Peyer's patch (tissue), 4 donors: ENCODE measurements around the gene AUTS2.

Experiments used
- POLR2A ChIP-seq, 2 donors: fragments of 450-650 bp; IDR thresholded peaks; one replicate each; pipeline ENCODE4 v1.5.1; 2017; ENCODE audit warnings: antibody characterized with exemption in 2 of 2, mild to moderate bottlenecking in 2 of 2, moderate library complexity in 2 of 2
- TF ChIP-seq, protein P1 (sequence below), 6 experiments: fragments of 450-650 bp in 4 of 6; fragments of 200-600 bp in 2 of 6; sonication (generic) in 1 of 6; IDR thresholded peaks; one replicate each; pipeline ENCODE4 v1.5.1; 2017 to 2019; ENCODE audit warnings: antibody characterized with exemption in 6 of 6, mild to moderate bottlenecking in 3 of 6, moderate library complexity in 1 of 6

DNA sequence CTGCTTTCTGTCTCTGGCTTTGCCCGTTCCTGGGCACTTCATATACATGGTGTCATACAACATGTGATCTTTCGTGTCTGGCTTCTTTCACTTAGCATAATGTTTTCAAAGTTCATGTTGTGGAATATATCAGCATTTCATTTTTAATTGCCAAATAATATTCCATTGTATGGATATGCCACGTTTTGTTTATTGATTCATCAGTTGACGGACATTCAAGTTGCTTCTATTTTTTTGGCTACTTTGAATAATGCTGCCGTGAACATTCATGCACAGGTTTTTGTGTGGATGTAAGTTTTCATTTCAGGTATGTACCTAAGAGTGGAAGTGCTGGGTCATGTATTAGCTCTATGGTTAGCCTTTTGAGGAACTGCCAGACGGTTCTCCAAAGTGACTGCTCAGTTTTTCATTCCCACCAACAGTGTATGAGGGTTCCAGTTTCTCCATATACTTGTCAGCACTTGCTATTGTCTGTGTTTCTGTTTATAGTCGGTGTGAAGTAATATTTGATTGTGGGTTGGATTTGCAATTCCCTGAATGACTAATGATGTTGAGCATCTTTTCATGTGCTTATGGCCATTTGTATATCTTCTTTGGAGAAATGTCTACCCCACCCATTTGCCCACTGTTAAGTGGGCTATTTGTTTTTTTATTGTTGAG is 1132.3 kb downstream of the AUTS2 start:
- TF ChIP-seq, protein P1, sequence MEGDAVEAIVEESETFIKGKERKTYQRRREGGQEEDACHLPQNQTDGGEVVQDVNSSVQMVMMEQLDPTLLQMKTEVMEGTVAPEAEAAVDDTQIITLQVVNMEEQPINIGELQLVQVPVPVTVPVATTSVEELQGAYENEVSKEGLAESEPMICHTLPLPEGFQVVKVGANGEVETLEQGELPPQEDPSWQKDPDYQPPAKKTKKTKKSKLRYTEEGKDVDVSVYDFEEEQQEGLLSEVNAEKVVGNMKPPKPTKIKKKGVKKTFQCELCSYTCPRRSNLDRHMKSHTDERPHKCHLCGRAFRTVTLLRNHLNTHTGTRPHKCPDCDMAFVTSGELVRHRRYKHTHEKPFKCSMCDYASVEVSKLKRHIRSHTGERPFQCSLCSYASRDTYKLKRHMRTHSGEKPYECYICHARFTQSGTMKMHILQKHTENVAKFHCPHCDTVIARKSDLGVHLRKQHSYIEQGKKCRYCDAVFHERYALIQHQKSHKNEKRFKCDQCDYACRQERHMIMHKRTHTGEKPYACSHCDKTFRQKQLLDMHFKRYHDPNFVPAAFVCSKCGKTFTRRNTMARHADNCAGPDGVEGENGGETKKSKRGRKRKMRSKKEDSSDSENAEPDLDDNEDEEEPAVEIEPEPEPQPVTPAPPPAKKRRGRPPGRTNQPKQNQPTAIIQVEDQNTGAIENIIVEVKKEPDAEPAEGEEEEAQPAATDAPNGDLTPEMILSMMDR (IDR thresholded peaks at IDR 0.05), result no peak
- no peak for TF ChIP-seq POLR2A (IDR thresholded peaks at IDR 0.05)
